ENCODE data around the gene MRPS2.
"Not testable (repeated sequence)": the region's sequence is repeated elsewhere in the genome, so short reads cannot be mapped to it uniquely, and the experiment has no call there.

The MRPS2 gene

DNA sequence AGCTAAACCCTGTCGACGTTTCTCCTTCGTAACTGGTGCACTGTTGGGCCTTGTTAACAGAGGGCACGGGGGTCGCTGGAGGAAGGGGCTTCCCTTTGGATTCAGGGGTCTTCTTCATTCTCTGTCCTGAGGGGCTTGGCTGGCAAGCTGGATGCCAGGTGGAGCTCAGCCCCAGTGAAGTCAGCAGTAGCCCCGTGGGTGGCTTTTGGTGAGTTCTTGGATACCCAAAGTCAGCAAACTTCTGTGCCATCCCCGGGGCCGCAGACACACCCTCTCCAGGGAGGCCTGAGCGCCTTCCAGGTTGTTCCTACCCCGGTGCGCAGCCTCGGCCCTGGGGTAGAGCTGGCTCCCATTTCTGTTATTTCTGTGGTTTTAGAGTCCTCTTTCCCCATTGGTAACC lies 33.2 kb downstream of the MRPS2 start:
- no peak for DNase-seq
- Mint-ChIP-seq H3K4me1 (peaks cover 11% of the 10 kb centered on the region), H3K36me3 (ENCODE audit: low read depth) (no peaks in the 10 kb centered on the region), H3K27ac (peak overlapping the region; percentile 16), H3K27me3 (ENCODE audit: low read depth, poor library complexity) (peaks cover 55% of the 10 kb centered on the region), H3K9me3 (peaks cover 23% of the 10 kb centered on the region), H3K4me3 (no peak overlapping the region)
- TF ChIP-seq, protein P1, sequence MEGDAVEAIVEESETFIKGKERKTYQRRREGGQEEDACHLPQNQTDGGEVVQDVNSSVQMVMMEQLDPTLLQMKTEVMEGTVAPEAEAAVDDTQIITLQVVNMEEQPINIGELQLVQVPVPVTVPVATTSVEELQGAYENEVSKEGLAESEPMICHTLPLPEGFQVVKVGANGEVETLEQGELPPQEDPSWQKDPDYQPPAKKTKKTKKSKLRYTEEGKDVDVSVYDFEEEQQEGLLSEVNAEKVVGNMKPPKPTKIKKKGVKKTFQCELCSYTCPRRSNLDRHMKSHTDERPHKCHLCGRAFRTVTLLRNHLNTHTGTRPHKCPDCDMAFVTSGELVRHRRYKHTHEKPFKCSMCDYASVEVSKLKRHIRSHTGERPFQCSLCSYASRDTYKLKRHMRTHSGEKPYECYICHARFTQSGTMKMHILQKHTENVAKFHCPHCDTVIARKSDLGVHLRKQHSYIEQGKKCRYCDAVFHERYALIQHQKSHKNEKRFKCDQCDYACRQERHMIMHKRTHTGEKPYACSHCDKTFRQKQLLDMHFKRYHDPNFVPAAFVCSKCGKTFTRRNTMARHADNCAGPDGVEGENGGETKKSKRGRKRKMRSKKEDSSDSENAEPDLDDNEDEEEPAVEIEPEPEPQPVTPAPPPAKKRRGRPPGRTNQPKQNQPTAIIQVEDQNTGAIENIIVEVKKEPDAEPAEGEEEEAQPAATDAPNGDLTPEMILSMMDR (IDR thresholded peaks at IDR 0.05), result no peak

DNA sequence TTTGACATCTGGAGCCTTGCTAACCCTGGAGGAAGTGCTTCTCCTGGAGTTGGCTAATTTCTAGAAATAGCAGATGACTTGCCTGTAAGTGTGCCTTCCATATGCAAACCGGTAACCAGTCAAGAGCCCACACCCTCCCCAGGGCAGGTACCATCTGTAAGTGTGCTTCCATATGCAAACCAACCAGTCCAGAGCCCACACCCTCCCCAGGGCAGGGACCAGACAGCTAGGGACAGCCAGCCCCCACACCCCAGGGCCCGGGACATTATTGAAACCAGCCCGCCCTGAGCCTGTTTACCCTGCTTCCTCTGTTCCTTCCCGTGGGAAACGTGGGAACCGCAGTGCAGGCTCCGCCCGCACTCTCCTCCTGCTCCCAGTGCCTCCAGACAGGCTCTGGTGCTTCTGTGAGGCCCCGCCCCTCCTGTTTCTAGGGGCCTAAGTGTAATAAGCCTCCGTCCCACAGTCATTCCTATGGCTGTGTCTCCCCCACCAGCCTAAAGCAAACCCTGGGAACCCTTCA lies 33.8 kb downstream of the MRPS2 start:
- not testable (repeated sequence) for H3K4me3 Mint-ChIP-seq; H3K36me3 Mint-ChIP-seq (ENCODE audit: low read depth)
- Mint-ChIP-seq H3K4me1 (peaks cover 11% of the 10 kb centered on the region), H3K27me3 (ENCODE audit: low read depth, poor library complexity) (peaks cover 60% of the 10 kb centered on the region), H3K27ac (peak overlapping the region; percentile 60), H3K9me3 (peaks cover 21% of the 10 kb centered on the region)
- peak; percentile 39 for DNase-seq

DNA sequence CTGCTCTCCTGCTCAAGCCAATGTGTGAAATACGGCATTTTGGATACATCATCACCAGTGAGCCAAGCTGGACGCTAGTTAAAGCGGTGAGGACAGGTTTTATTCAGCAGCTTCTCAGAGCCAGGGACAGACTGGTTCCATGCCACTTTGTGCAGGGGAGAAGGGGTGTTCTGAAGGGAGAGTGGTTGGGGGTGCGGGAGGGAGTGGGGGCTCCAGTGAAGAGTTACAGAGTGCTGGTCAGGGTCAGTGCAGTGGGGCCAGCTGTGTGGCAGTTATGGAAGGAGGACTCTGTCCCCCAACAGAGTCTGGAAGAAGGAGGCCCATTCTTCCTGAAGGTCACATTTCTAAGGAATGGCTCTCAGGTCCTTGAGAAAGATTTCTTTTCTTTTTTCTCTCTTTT lies 34.3 kb downstream of the MRPS2 start:
- H3K4me1 Mint-ChIP-seq, result peaks cover 11% of the 10 kb centered on the region
- H3K27me3 Mint-ChIP-seq (ENCODE audit: low read depth, poor library complexity), result peaks cover 64% of the 10 kb centered on the region
- H3K36me3 Mint-ChIP-seq (ENCODE audit: low read depth); H3K4me3 Mint-ChIP-seq; DNase-seq; H3K27ac Mint-ChIP-seq: not testable (repeated sequence)
- H3K9me3 Mint-ChIP-seq, result peaks cover 15% of the 10 kb centered on the region

DNA sequence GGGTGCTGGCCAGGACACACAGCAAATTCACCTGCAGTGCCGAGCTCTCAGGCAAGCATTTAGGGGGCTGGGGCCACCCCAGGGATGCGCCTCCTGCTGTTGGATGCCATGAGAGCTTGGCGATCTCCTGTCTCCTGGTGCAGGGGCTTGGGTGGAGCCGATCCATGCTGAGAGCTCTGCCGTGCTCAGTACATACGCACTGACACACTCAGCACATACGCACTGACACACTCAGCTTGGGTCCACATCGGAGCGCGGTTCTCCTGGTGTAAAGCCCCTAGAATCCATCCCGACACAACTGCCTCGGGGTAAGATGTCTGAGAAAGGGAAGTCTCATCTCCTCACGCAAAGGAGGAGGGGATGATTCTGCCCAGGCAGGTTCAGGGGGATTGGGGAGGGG lies 35.1 kb downstream of the MRPS2 start:
- not testable (repeated sequence) for DNase-seq; H3K27ac Mint-ChIP-seq; H3K36me3 Mint-ChIP-seq (ENCODE audit: low read depth); H3K4me3 Mint-ChIP-seq
- H3K27me3 Mint-ChIP-seq (ENCODE audit: low read depth, poor library complexity), result peaks cover 63% of the 10 kb centered on the region
- peaks cover 10% of the 10 kb centered on the region for H3K9me3 Mint-ChIP-seq
- H3K4me1 Mint-ChIP-seq, result peaks cover 11% of the 10 kb centered on the region

DNA sequence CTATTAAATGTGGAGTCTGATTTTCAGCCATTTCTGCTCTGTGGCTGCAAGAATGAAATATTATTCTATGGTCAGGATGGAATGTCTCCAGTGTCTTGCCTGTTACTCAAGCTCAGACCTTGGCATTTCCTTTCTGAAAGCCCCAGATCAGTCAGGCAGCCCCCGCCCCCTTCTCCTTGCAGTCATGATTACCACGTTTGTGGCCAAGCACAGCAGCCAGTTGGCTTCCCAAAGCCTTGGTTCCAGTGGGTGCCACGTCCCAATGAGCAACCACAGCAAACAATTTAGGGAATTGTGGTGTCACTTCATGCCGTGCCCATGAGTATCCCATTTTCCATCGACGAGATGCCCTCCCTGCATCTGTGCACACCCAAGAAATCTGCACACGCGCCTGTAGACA lies 35.7 kb downstream of the MRPS2 start:
- TF ChIP-seq, protein P1 (IDR thresholded peaks at IDR 0.05), result no peak
- H3K9me3 Mint-ChIP-seq, result peaks cover 10% of the 10 kb centered on the region
- H3K4me3 Mint-ChIP-seq, result no peak overlapping the region
- H3K27ac Mint-ChIP-seq, result no peak overlapping the region
- H3K4me1 Mint-ChIP-seq, result peaks cover 11% of the 10 kb centered on the region
- peaks cover 63% of the 10 kb centered on the region for H3K27me3 Mint-ChIP-seq (ENCODE audit: low read depth, poor library complexity)
- DNase-seq, result no peak
- H3K36me3 Mint-ChIP-seq (ENCODE audit: low read depth), result no peaks in the 10 kb centered on the region

DNA sequence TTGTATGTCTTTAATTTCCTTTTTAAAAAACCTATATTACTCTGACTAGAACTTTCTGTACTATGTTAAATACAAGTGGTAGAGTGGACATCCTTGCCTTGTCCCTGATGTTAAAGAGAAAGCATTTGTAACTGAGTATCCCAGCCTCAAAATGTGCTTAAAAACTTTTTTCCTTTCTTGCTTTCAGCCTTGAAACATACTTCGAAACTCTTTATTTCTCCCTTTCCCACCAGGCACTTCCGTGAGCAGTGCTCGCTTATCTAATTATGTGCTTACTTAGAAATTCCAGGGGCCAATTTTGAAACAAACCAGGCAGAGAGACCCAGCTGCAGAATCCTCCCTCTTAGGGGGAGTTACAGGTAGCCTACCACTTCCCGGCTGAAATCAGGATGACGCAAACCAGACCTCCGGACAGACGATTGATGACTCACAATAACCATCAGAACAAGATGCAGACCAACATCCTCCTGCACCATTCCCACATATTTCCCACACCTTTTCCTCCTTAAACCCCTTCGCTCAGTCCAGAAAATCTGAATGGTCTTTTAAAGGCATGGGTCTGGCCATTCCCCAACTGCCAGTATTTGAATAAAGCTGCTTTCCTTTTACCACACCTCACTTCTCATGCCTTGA lies 42.9 kb downstream of the MRPS2 start:
- Mint-ChIP-seq H3K9me3 (peaks cover 16% of the 10 kb centered on the region), H3K27me3 (ENCODE audit: low read depth, poor library complexity) (peaks cover 49% of the 10 kb centered on the region)
- H3K36me3 Mint-ChIP-seq (ENCODE audit: low read depth); H3K27ac Mint-ChIP-seq; H3K4me3 Mint-ChIP-seq; H3K4me1 Mint-ChIP-seq; DNase-seq: not testable (repeated sequence)

DNA sequence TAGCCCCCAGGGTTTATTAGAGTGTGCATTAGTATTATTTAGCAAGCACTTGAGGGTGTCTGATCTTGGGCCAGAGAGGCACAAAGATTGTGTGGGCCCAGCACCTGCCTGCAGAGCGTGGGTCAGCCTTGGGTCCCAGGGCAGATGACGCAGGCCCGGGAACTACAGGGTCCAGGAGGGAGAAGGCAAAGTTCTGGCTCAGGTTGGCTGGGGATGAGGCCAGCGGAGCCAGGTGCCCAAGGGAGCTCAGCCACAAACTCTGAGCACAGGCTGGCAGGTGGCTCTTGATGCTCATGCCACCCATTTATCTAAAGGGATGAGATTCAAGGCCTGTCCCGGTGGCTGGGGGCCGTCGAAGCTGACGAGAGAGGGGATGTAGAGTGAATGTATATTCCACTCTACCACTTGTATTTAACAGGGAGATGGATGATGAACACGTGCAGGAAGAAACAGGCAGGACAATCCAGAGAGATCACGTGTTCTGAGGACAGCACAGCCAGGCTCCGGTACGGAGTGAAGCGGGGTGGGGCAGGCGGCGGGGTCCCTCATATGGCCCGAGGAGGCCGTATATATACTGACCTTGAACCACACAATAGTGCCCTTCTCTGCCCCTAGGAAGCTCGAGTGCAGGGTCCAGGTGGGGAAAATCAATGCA lies 44.6 kb downstream of the MRPS2 start:
- Mint-ChIP-seq H3K9me3 (peaks cover 16% of the 10 kb centered on the region), H3K27ac (no peak overlapping the region), H3K27me3 (ENCODE audit: low read depth, poor library complexity) (peaks cover 34% of the 10 kb centered on the region), H3K4me3 (no peak overlapping the region), H3K36me3 (ENCODE audit: low read depth) (no peaks in the 10 kb centered on the region), H3K4me1 (no peaks in the 10 kb centered on the region)
- no peak for DNase-seq
- TF ChIP-seq, protein P1 (IDR thresholded peaks at IDR 0.05), result no peak

DNA sequence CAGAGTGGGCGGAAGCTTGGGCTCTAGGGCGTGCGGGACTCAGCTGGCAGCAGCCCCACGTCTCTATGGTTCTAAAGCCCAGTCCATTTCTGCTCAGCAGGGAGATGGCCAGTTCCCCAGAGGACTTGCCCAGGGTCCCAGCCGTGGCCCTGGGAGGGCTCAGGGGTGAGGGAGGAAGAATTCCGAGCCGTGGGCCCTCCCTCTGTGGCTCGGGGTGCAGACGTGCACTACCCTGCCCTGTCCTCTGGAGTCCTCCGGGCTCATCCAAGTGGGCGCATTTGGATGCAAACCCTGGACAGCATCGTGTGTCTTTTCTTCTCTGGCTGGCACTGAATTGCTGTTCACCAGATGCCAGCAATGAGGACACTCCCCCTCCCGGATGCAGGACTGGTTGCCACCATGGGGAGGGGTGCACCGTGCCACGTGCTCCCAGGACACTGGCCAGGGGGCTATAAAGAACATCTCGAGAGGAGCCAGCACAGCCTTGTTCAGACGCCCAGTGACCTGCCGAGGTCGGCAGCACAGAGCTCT lies 45.2 kb downstream of the MRPS2 start, which contains the start of gene OBP2A:
OBP2A (plus strand) TSS at position 481 of the 531 bp plus-strand sequence. CDS start 55 bp downstream, outside the sequence.
- not testable (repeated sequence) for H3K4me3 Mint-ChIP-seq; H3K27ac Mint-ChIP-seq; DNase-seq; H3K36me3 Mint-ChIP-seq (ENCODE audit: low read depth); H3K4me1 Mint-ChIP-seq
- Mint-ChIP-seq H3K9me3 (peaks cover 16% of the 10 kb centered on the region), H3K27me3 (ENCODE audit: low read depth, poor library complexity) (peaks cover 28% of the 10 kb centered on the region)

DNA sequence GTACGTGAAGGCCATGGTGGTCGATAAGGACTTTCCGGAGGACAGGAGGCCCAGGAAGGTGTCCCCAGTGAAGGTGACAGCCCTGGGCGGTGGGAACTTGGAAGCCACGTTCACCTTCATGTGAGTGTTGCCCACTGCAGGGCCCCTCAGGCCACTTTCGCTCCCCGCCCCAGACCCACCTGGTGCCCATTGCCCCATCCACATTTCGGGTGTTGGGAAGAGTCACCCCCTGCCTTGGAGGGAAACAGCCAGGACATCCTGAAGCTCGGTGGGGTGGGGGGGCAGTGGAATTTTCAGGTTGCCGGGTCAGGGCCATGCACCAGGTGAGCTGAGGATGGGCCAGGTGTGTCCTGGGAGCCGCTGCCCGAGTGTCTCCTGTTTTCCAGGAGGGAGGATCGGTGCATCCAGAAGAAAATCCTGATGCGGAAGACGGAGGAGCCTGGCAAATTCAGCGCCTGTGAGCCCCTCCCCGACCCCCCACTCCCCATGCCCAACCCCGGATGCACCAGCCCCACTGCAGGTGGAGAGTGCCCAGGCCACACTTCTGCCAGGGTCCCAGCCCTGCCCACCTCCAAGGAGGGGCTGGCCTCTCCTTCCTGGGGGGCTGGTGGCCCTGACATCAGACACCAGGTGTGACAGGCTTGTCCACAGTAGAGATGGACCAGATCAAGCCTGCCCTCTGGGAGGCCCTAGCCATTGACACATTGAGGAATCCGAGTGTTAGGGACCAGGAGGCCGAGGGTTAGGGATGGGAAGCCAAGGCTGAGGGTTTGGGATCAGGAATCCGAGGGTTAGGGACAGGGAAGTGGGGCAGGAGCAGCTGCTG lies 46.5 kb downstream of the MRPS2 start:
- not testable (repeated sequence) for H3K4me1 Mint-ChIP-seq; H3K27ac Mint-ChIP-seq; H3K36me3 Mint-ChIP-seq (ENCODE audit: low read depth); H3K4me3 Mint-ChIP-seq; DNase-seq
- Mint-ChIP-seq H3K27me3 (ENCODE audit: low read depth, poor library complexity) (peaks cover 17% of the 10 kb centered on the region), H3K9me3 (peaks cover 16% of the 10 kb centered on the region)

Data from nephron progenitor cell (in vitro differentiated cells).